ENCODE data around the gene IMPDH1.

DNA sequence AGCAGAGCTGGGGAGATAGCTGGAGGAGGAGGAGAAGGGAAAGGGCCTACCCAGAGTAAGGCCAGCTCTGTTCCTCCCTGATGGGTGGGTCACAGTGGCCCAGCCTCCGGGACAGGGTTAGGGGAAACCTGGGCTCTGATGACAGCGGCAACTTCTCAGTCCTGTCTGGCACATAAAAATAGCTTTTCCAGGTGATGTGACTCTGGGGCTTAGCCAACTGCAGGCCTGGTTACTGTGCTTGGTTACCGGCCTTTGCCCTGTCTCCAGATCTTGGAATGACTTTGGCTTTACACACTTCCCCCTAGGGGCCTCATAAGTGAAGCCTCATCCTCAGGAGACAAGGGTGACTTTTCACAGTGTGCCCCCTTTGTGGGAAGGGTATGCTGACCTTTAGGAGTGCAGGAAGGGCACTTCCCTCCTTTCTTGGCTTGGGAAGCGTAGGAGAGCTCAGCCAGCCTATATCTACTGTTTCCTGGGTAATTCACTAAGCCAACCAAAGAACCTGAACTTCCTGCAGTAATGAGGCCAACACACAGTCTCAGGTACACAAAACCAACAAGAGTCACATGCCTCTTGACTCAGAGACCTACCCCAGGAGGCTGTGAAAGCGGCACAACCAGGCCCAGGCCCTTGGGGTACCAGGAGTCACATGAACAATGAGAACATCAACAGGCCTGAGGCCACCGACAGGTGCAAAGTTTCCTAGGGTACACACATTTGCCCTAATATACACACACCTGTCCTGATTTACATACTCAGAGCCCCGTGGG is 34.2 kb upstream of the IMPDH1 start:
- no peak for TF ChIP-seq POLR2A (IDR thresholded peaks at IDR 0.05)
- TF ChIP-seq, protein P1, sequence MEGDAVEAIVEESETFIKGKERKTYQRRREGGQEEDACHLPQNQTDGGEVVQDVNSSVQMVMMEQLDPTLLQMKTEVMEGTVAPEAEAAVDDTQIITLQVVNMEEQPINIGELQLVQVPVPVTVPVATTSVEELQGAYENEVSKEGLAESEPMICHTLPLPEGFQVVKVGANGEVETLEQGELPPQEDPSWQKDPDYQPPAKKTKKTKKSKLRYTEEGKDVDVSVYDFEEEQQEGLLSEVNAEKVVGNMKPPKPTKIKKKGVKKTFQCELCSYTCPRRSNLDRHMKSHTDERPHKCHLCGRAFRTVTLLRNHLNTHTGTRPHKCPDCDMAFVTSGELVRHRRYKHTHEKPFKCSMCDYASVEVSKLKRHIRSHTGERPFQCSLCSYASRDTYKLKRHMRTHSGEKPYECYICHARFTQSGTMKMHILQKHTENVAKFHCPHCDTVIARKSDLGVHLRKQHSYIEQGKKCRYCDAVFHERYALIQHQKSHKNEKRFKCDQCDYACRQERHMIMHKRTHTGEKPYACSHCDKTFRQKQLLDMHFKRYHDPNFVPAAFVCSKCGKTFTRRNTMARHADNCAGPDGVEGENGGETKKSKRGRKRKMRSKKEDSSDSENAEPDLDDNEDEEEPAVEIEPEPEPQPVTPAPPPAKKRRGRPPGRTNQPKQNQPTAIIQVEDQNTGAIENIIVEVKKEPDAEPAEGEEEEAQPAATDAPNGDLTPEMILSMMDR (IDR thresholded peaks at IDR 0.05): no peak
- TF ChIP-seq POLR2AphosphoS5 (IDR thresholded peaks at IDR 0.05): no peak
- no peak for TF ChIP-seq EP300 (IDR thresholded peaks at IDR 0.05)

Data from upper lobe of left lung (tissue), 4 donors.